Uterus (tissue), 2 donors: Measurements from ENCODE around the gene MACROH2A1.

ENCODE experiments used
- CTCF ChIP-seq, 4 experiments: fragments of 200-600 bp in 2 of 4; fragments of 450-650 bp in 2 of 4; sonication (generic) in 2 of 4; IDR thresholded peaks; one replicate each; pipeline ENCODE4 v1.5.1; 2016 to 2019; ENCODE audit warnings: antibody characterized with exemption in 4 of 4, mild to moderate bottlenecking in 2 of 4, moderate library complexity in 1 of 4
- POLR2A ChIP-seq, 2 donors: fragments of 450-650 bp; IDR thresholded peaks; one replicate each; pipeline ENCODE4 v1.6.1; 2016; ENCODE audit warnings: antibody characterized with exemption in 2 of 2, mild to moderate bottlenecking in 1 of 2, moderate library complexity in 1 of 2

GRCh38 chr5:135367554-135367953, 31.5 kb downstream of the MACROH2A1 start:
- TF ChIP-seq CTCF (IDR thresholded peaks at IDR 0.05): no peak
- no peak for TF ChIP-seq POLR2A (IDR thresholded peaks at IDR 0.05)
